Measurements from ENCODE around the gene TUBB1. TPM values are rescaled to one million over a fixed set of nuclear protein-coding genes. Genes with fewer than 3 reads are reported as not detected.

Gene TUBB1
- polyA plus RNA-seq, 1 donor (not counting 4 experiments of a cell fraction or from before 2014, with no cell fraction given) = 0.03 TPM

GRCh38 chr20:59013031-59013951 is 5.9 kb upstream of the TUBB1 start:
- H3K9me1 ChIP-seq (ENCODE audit: control insufficient read depth, extremely low read depth, insufficient read depth, low read length) = no peaks in the 10 kb centered on the region
- no peak overlapping the region for H2AFZ ChIP-seq (ENCODE audit: control insufficient read depth, low read length)
- H3K9me3 ChIP-seq (ENCODE audit: control insufficient read depth, low read depth, low read length) = no peaks in the 10 kb centered on the region
- H3K36me3 ChIP-seq (ENCODE audit: control insufficient read depth in 2 of 2, extremely low read depth in 1 of 2, insufficient read depth in 2 of 2, low read length in 2 of 2) = no peaks in the 10 kb centered on the region
- peaks cover 35% of the 10 kb centered on the region for H3K4me1 ChIP-seq (ENCODE audit: control insufficient read depth, extremely low read depth, insufficient read depth, low read length)
- H3K27me3 ChIP-seq (ENCODE audit: control insufficient read depth, extremely low read depth, insufficient read depth, low read length) = no peaks in the 10 kb centered on the region
- TF ChIP-seq CTCF (optimal IDR thresholded peaks at IDR 0.05 in 1 of 3, IDR thresholded peaks at IDR 0.05 in 1 of 3, conservative IDR thresholded peaks at IDR 0.05 in 1 of 3; ENCODE audit: extremely low read depth in 1 of 3, insufficient read depth in 2 of 3, low read length in 3 of 3) = no peak
- TF ChIP-seq EZH2 (IDR thresholded peaks at IDR 0.05; ENCODE audit: low read length) = no peak
- H3K9ac ChIP-seq (ENCODE audit: control insufficient read depth, extremely low read depth, insufficient read depth, low read length) = no peak overlapping the region
- no peaks in the 10 kb centered on the region for H3K79me2 ChIP-seq (ENCODE audit: control insufficient read depth, insufficient read depth, low read length)
- dilution Hi-C loops (cut with MboI; ENCODE audit: extremely low pct_ligation_motif_present, low sequenced_read_pairs) = no loop called here
- no peak overlapping the region for H3K4me3 ChIP-seq (ENCODE audit: control insufficient read depth in 2 of 3, extremely low read depth in 1 of 3, insufficient read depth in 2 of 3, low read depth in 1 of 3, low read length in 3 of 3)
- DNase-seq (ENCODE audit: low read depth, low spot score) (no peak), FAIRE-seq (no peak)
- H4K20me1 ChIP-seq (ENCODE audit: control insufficient read depth, extremely low read depth, insufficient read depth, low read length) = no peaks in the 10 kb centered on the region
- H3K27ac ChIP-seq (ENCODE audit: control insufficient read depth, insufficient read depth, low read length) = no peak overlapping the region
- H3K4me2 ChIP-seq (ENCODE audit: control insufficient read depth, extremely low read depth, insufficient read depth, low read depth, low read length) = no peak overlapping the region

- FAIRE-seq (no peak), DNase-seq (ENCODE audit: low read depth, low spot score) (no peak)
- Histone ChIP-seq H3K9me3 (ENCODE audit: control insufficient read depth, low read depth, low read length) (no peaks in the 10 kb centered on the region), H3K27me3 (ENCODE audit: control insufficient read depth, extremely low read depth, insufficient read depth, low read length) (no peaks in the 10 kb centered on the region), H3K4me2 (ENCODE audit: control insufficient read depth, extremely low read depth, insufficient read depth, low read depth, low read length) (no peak overlapping the region), H3K4me1 (ENCODE audit: control insufficient read depth, extremely low read depth, insufficient read depth, low read length) (peaks cover 35% of the 10 kb centered on the region), H2AFZ (ENCODE audit: control insufficient read depth, low read length) (no peak overlapping the region), H3K79me2 (ENCODE audit: control insufficient read depth, insufficient read depth, low read length) (no peaks in the 10 kb centered on the region), H3K9me1 (ENCODE audit: control insufficient read depth, extremely low read depth, insufficient read depth, low read length) (no peaks in the 10 kb centered on the region), H3K36me3 (ENCODE audit: control insufficient read depth in 2 of 2, extremely low read depth in 1 of 2, insufficient read depth in 2 of 2, low read length in 2 of 2) (no peaks in the 10 kb centered on the region), H3K9ac (ENCODE audit: control insufficient read depth, extremely low read depth, insufficient read depth, low read length) (no peak overlapping the region), H3K4me3 (ENCODE audit: control insufficient read depth in 2 of 3, extremely low read depth in 1 of 3, insufficient read depth in 2 of 3, low read depth in 1 of 3, low read length in 3 of 3) (no peak overlapping the region), H4K20me1 (ENCODE audit: control insufficient read depth, extremely low read depth, insufficient read depth, low read length) (no peaks in the 10 kb centered on the region), H3K27ac (ENCODE audit: control insufficient read depth, insufficient read depth, low read length) (no peak overlapping the region)
- TF ChIP-seq EZH2 (IDR thresholded peaks at IDR 0.05; ENCODE audit: low read length) (no peak), CTCF (optimal IDR thresholded peaks at IDR 0.05 in 1 of 3, IDR thresholded peaks at IDR 0.05 in 1 of 3, conservative IDR thresholded peaks at IDR 0.05 in 1 of 3; ENCODE audit: extremely low read depth in 1 of 3, insufficient read depth in 2 of 3, low read length in 3 of 3) (no peak)
- dilution Hi-C loops (cut with MboI; ENCODE audit: extremely low pct_ligation_motif_present, low sequenced_read_pairs) = no loop called here
These were observed 5.1 kb upstream of the TUBB1 start for GRCh38 chr20:59013959-59014608.

All from keratinocyte (primary cell).